Adrenal gland (tissue), 12 donors: Measurements from ENCODE around the gene NQO2. TPM values are rescaled to one million over a fixed set of nuclear protein-coding genes. Genes with fewer than 3 reads are reported as not detected.
A peak's percentile ranks its signal among the peaks of the same experiment; 100 is the strongest.

Experiments
- DNase-seq, 7 donors: peaks; one replicate each; pipeline ENCODE4 v3.0.0-alpha.2; 2019 to 2020
- H3K27ac ChIP-seq, 5 donors: fragments of 200-600 bp; sonication (generic) in 4 of 5; 1 replicate in 3 of 5; 2 replicates in 2 of 5; pipeline versions ENCODE4 v1.5.1 to v1.8.0; 2016 to 2020; ENCODE audit warnings: mild to moderate bottlenecking in 1 of 5
- H3K27me3 ChIP-seq: fragments of 200-600 bp; 2 replicates; pipeline ENCODE4 v1.8.0; 2021
- H3K36me3 ChIP-seq, 2 donors: fragments of 200-600 bp; replicated peaks in 1 of 2; 1 replicate in 1 of 2; 2 replicates in 1 of 2; pipeline versions ENCODE4 v1.5.1 to v1.8.0; 2018 to 2022
- H3K4me1 ChIP-seq, 2 donors: fragments of 200-600 bp; replicated peaks in 1 of 2; 1 replicate in 1 of 2; 2 replicates in 1 of 2; pipeline versions ENCODE4 v1.5.1 to v1.8.0; 2018 to 2021
- H3K4me3 ChIP-seq, 4 donors: fragments of 200-600 bp; sonication (generic) in 3 of 4; one replicate each; pipeline ENCODE4 v1.5.1; 2016 to 2018
- H3K9me3 ChIP-seq, 3 donors: fragments of 200-600 bp; sonication (generic) in 1 of 3; replicated peaks in 1 of 3; 1 replicate in 2 of 3; 2 replicates in 1 of 3; pipeline versions ENCODE4 v1.5.1 to v1.8.0; 2016 to 2021
- CTCF ChIP-seq, 6 experiments: fragments of 450-650 bp in 4 of 6; fragments of 200-600 bp in 2 of 6; sonication (generic) in 1 of 6; IDR thresholded peaks; 1 replicate in 5 of 6; 2 replicates in 1 of 6; pipeline versions ENCODE4 v1.5.1 to v1.8.0; 2016 to 2021; ENCODE audit warnings: antibody characterized with exemption in 6 of 6, mild to moderate bottlenecking in 2 of 6, moderate library complexity in 1 of 6
- POLR2A ChIP-seq, 2 donors: fragments of 450-650 bp; IDR thresholded peaks; one replicate each; pipeline ENCODE4 v1.6.1; 2017; ENCODE audit warnings: antibody characterized with exemption in 2 of 2, mild to moderate bottlenecking in 2 of 2, moderate library complexity in 1 of 2
- WGBS, 4 donors: extraction: QIAGEN DNeasy Blood & Tissue Kit in 2 of 4; methylation state at CpG; one replicate each; pipeline versions ENCODE4 v1.1.5 to v1.1.7; 2013 to 2017; 5-methylcytosine and 5-hydroxymethylcytosine counted together
- intact Hi-C, 2 donors: fragments of 100-400 bp; cut with DNase I; formaldehyde crosslinking; loops; one replicate each; pipeline versions ENCODE4 v1.14.1 to v1.15.0; 2022 to 2023
- polyA plus RNA-seq, 3 donors: library from polyadenylated mRNA; stranded (reverse); fragments of 200-250 nt in 2 of 3; fragments of 350-450 nt in 1 of 3; fragmentation: Illumina TruSeq in 1 of 3; extraction: RNeasy Lipid Tissue Mini Kit (QIAGEN cat#74804) in 1 of 3; gene quantifications; one replicate each; pipeline ENCODE4 v1.2.3, GENCODE V29; 2013 to 2014
- small RNA-seq, 2 donors: library from RNA; depleted of rRNA; stranded (forward); fragments of <200 nt; gene quantifications; one replicate each; pipeline ENCODE3, GENCODE V24; 2016
- total RNA-seq, 9 donors: library from RNA; depleted of rRNA in 4 of 9; stranded (reverse); fragments of >200 nt in 4 of 9; fragments of 120-200 nt in 1 of 9; fragmentation: NEBNext Ultra II Directional in 1 of 9; extraction: Animal tissue kit (Norgen Biotek cat#: 25700) in 1 of 9; gene quantifications; one replicate each; pipeline versions ENCODE4 v1.1.0 to v1.2.4, GENCODE V29; 2013 to 2023
- donor health status: healthy with polysubstance abuse.
- donor health status: Bipolar disorder and iron deficiency.
- donor health status: DM: yes; HTN: yes; CAD: no.
- donor health status: DM: no; HTN: no; CAD: no.
- donor health status: DM: no; HTN: no; CAD: no.
- donor health status: DM: yes; HTN: yes; CAD: no.

Gene NQO2
- total and polyA plus RNA-seq, 12 donors: 100 to 200 (median 157) TPM

- peak; percentile 94 to 98 (median 96) for DNase-seq
- TF ChIP-seq CTCF (IDR thresholded peaks at IDR 0.05): peak in 1 of 6 experiments; percentile 16
- TF ChIP-seq POLR2A (IDR thresholded peaks at IDR 0.05): peak; percentile 95 to 98
- 0 to 2% (median 1%) methylated on average over 23 to 85 of the region's 85 CpGs for WGBS, 4 donors
- no peaks in the 10 kb centered on the region for H3K9me3 ChIP-seq
- intact Hi-C loops: no loop called here
- peak overlapping the region; percentile 57 to 74 (median 68) for H3K4me3 ChIP-seq
- no peaks in the 10 kb centered on the region for H3K36me3 ChIP-seq
- H3K27me3 ChIP-seq: no peaks in the 10 kb centered on the region
- peaks cover 0 to 9% of the 10 kb centered on the region in 2 donors for H3K4me1 ChIP-seq
- H3K27ac ChIP-seq: peak overlapping the region; percentile 53 to 92 (median 87)
Measured at GRCh38 chr6:3063733-3064700, 64.3 kb downstream of the NQO2 start.

GRCh38 chr6:3068329-3069214 is 68.9 kb downstream of the NQO2 start, which contains the start of gene RIPK1:
RIPK1 (plus strand) TSS chr6:3068494; CDS start chr6:3076824, 8,330 bp downstream.
- intact Hi-C loops: no loop called here
- peak; percentile 94 to 96 (median 95) for DNase-seq

More at GRCh38 chr6:3068329-3069214, 68.9 kb downstream of the NQO2 start, which contains the start of gene RIPK1:
- no peaks in the 10 kb centered on the region for H3K9me3 ChIP-seq
- H3K27ac ChIP-seq: peak within 1 kb of the TSS; percentile 94 to 100 (median 100)
- no peaks in the 10 kb centered on the region for H3K27me3 ChIP-seq
- H3K4me1 ChIP-seq: peaks cover 10 to 24% of the 10 kb centered on the region in 2 donors
- peak in 1 of 6 experiments; percentile 7 for TF ChIP-seq CTCF (IDR thresholded peaks at IDR 0.05)
- TF ChIP-seq POLR2A (IDR thresholded peaks at IDR 0.05): peak; percentile 85 to 86
- WGBS, 4 donors: 0 to 2% (median 0%) methylated on average over 3 to 112 of the region's 112 CpGs
- no peaks in the 10 kb centered on the region for H3K36me3 ChIP-seq
- peak within 1 kb of the TSS; percentile 32 to 98 (median 96) for H3K4me3 ChIP-seq

Small RNAs within 50 kb of the gene (small RNA-seq; reads per million reads assigned to genes)
- 0 reads per million in 2 donors for gene AL133351.4

Other genes with a start within 250 kb of the NQO2 start
- gene MYLK4, start 249.0 kb upstream of the NQO2 start, total RNA-seq: under 1 TPM; 0.35 to 0.90 (median 0.69) TPM
- gene MYLK4, start 249.0 kb upstream of the NQO2 start, polyA plus RNA-seq: under 1 TPM; 0.46 to 0.84 (median 0.48) TPM
- 10 to 100 TPM; 27.7 to 82.2 (median 46.6) TPM for gene WRNIP1, start 234.5 kb upstream of the NQO2 start, total RNA-seq
- gene WRNIP1, start 234.5 kb upstream of the NQO2 start, polyA plus RNA-seq: 10 to 100 TPM; 37.9 to 63.0 (median 61.0) TPM
- 100 to 1,000 TPM in 2 of 9 donors, 10 to 100 TPM in 7; 41.6 to 159 (median 62.7) TPM for gene SERPINB1, start 158.0 kb upstream of the NQO2 start, total RNA-seq
- gene SERPINB1, start 158.0 kb upstream of the NQO2 start, polyA plus RNA-seq: 100 to 1,000 TPM in 1 of 3 donors, 10 to 100 TPM in 2; 33.4 to 128 (median 56.2) TPM
- 10 to 100 TPM in 6 of 9 donors, 1 to 10 TPM in 3; 7.1 to 26.9 (median 18.3) TPM for gene SERPINB9, start 96.6 kb upstream of the NQO2 start, total RNA-seq
- 10 to 100 TPM in 1 of 3 donors, 1 to 10 TPM in 2; 6.5 to 12.3 (median 7.4) TPM for gene SERPINB9, start 96.6 kb upstream of the NQO2 start, polyA plus RNA-seq
- 100 to 1,000 TPM; 132 to 258 (median 198) TPM for gene SERPINB6, start 28.3 kb upstream of the NQO2 start, total RNA-seq
- 100 to 1,000 TPM; 161 to 332 (median 229) TPM for gene SERPINB6, start 28.3 kb upstream of the NQO2 start, polyA plus RNA-seq
- 10 to 100 TPM; 15.7 to 21.7 (median 20.2) TPM for gene RIPK1, start 68.6 kb downstream of the NQO2 start, total RNA-seq
- 10 to 100 TPM; 18.9 to 20.9 (median 20.9) TPM for gene RIPK1, start 68.6 kb downstream of the NQO2 start, polyA plus RNA-seq
- 10 to 100 TPM; 17.2 to 58.1 (median 23.4) TPM for gene BPHL, start 118.8 kb downstream of the NQO2 start, total RNA-seq
- gene BPHL, start 118.8 kb downstream of the NQO2 start, polyA plus RNA-seq: 10 to 100 TPM; 22.4 to 32.4 (median 27.2) TPM
- 10 to 100 TPM in 7 of 9 donors, 1 to 10 TPM in 2; 6.4 to 59.9 (median 21.9) TPM for gene TUBB2A, start 157.7 kb downstream of the NQO2 start, total RNA-seq
- gene TUBB2A, start 157.7 kb downstream of the NQO2 start, polyA plus RNA-seq: 10 to 100 TPM; 10.7 to 18.4 (median 13.6) TPM
- gene TUBB2B, start 227.8 kb downstream of the NQO2 start, total RNA-seq: 10 to 100 TPM in 1 of 9 donors, 1 to 10 TPM in 6, under 1 TPM in 1, not detected in 1; 0.98 to 37.3 (median 1.9) TPM
- 1 to 10 TPM; 2.0 to 3.6 (median 3.2) TPM for gene TUBB2B, start 227.8 kb downstream of the NQO2 start, polyA plus RNA-seq